Measurements from ENCODE around the gene DHCR24.
"Not testable (repeated sequence)": the region's sequence is repeated elsewhere in the genome, so short reads cannot be mapped to it uniquely, and the experiment has no call there.

Gene DHCR24

GRCh38 chr1:54888080-54888733 lies 1.2 kb upstream of the DHCR24 start:
- DNase-seq (ENCODE audit: low spot score), result no peak

- DNase-seq (ENCODE audit: low spot score), result peak; percentile 73
These were observed 673 bp upstream of the DHCR24 start for GRCh38 chr1:54887665-54888071.

GRCh38 chr1:54885807-54886723 lies 930 bp downstream of the DHCR24 start:
- DNase-seq (ENCODE audit: low spot score), result peak; percentile 35

GRCh38 chr1:54885237-54885679 lies 1.7 kb downstream of the DHCR24 start:
- DNase-seq (ENCODE audit: low spot score), result peak; percentile 2

- peak; percentile 2 for DNase-seq (ENCODE audit: low spot score)
These were observed 2.2 kb downstream of the DHCR24 start for GRCh38 chr1:54884768-54885167.

- DNase-seq (ENCODE audit: low spot score), result no peak
These were observed 2.8 kb downstream of the DHCR24 start for GRCh38 chr1:54884135-54884586.

- peak; percentile 6 for DNase-seq (ENCODE audit: low spot score)
These were observed 3.5 kb downstream of the DHCR24 start for GRCh38 chr1:54883349-54884102.

- no peak for DNase-seq (ENCODE audit: low spot score)
These were observed 4.5 kb downstream of the DHCR24 start for GRCh38 chr1:54882519-54882918.

GRCh38 chr1:54881604-54882003 lies 5.4 kb downstream of the DHCR24 start:
- not testable (repeated sequence) for DNase-seq (ENCODE audit: low spot score)

- DNase-seq (ENCODE audit: low spot score), result no peak
These were observed 7.1 kb downstream of the DHCR24 start for GRCh38 chr1:54879872-54880271.

- DNase-seq (ENCODE audit: low spot score), result no peak
These were observed 10.2 kb downstream of the DHCR24 start for GRCh38 chr1:54876814-54877213.

- DNase-seq (ENCODE audit: low spot score), result no peak
These were observed 12.0 kb downstream of the DHCR24 start for GRCh38 chr1:54875000-54875399.

- DNase-seq (ENCODE audit: low spot score), result no peak
These were observed 12.7 kb downstream of the DHCR24 start for GRCh38 chr1:54874079-54874830.

GRCh38 chr1:54872036-54872331 lies 15.0 kb downstream of the DHCR24 start:
- no peak for DNase-seq (ENCODE audit: low spot score)

- no peak for DNase-seq (ENCODE audit: low spot score)
These were observed 15.5 kb downstream of the DHCR24 start for GRCh38 chr1:54871275-54872035.

GRCh38 chr1:54870869-54871268 lies 16.1 kb downstream of the DHCR24 start:
- DNase-seq (ENCODE audit: low spot score), result no peak

- DNase-seq (ENCODE audit: low spot score), result no peak
These were observed 17.7 kb downstream of the DHCR24 start for GRCh38 chr1:54869173-54869851.

GRCh38 chr1:54867717-54868057 lies 19.3 kb downstream of the DHCR24 start:
- no peak for DNase-seq (ENCODE audit: low spot score)

GRCh38 chr1:54866801-54867716 lies 19.9 kb downstream of the DHCR24 start:
- no peak for DNase-seq (ENCODE audit: low spot score)

Data from Ammon's horn (tissue), 1 donor.